Camera-type eye (tissue), 1 donor: ENCODE data around the gene ERH. TPM values are rescaled to one million over a fixed set of nuclear protein-coding genes. Genes with fewer than 3 reads are reported as not detected.

Source experiments
- total RNA-seq: library from RNA; depleted of rRNA; stranded (reverse); fragments of >200 nt; gene quantifications from one replicate; pipeline ENCODE4 v1.2.3, GENCODE V29; 2014

ERH gene
- 89.6 TPM for total RNA-seq

DNA sequence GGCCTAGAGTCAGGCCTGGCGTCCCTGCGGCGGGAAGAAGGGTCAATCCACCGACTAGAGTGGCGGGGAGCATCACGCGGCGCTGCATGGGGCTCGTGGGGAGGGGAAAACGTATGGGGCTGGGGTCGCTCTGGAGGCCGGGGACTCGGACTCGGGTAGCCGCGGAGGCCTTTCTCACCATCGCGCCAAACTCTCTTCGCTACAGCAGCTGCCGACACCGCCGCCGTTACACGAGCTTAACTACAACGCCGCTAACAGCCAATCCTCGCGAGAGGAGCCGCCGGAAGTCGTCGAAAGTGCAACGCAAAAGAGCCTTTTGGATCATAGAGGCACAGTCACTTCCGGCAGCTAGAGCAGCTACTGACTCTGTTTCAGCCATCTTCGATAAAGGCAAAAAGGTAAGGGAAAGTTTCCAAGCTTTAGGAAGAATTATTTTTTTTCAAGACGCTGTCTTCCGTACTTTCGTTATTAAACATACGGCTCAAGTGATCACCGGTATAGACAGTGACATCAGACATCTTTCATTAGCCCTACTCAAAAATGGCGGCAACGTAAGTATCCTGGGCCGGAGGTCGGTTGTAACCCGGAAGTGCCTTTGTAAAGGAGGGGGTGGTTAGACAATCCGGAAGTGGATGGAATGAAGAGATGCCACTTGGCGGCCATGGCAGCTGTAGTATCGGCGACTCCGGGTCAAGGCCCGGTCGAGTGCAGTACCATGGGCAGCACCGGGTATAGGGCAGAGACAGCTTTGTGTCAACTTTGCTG lies at the start of gene ERH, which contains the start of gene SLC39A9:
ERH (minus strand) TSS at position 247 of the 765 bp plus-strand sequence; CDS start at position 181, 66 bp downstream.
SLC39A9 (plus strand) TSS at position 640 of the 765 bp plus-strand sequence. CDS start 678 bp downstream, outside the sequence.

Other genes starting within 250 kb of the ERH start
- gene DCAF5, start 245.2 kb downstream of the ERH start, total RNA-seq: 40.4 TPM
- gene EXD2, start 206.8 kb downstream of the ERH start, total RNA-seq: 34.1 TPM
- 20.3 TPM for gene GALNT16, start 138.1 kb downstream of the ERH start, total RNA-seq
- 89.0 TPM for gene SLC39A9, start 393 bp upstream of the ERH start, total RNA-seq
- gene PLEKHD1, start 86.4 kb upstream of the ERH start, total RNA-seq: 2.0 TPM
- gene CCDC177, start 176.6 kb upstream of the ERH start, total RNA-seq: 3.7 TPM
- gene SUSD6, start 213.3 kb upstream of the ERH start, total RNA-seq: 25.2 TPM